Measurements from ENCODE around the gene ACSS1. TPM values are rescaled to one million over a fixed set of nuclear protein-coding genes. Genes with fewer than 3 reads are reported as not detected.
A peak's percentile ranks its signal among the peaks of the same experiment; 100 is the strongest.

Gene ACSS1
- total RNA-seq, 5 donors from 2014 or later (not counting 1 experiment from before 2014, with no cell fraction given): 39.1 to 59.6 (median 57.7) TPM

DNA sequence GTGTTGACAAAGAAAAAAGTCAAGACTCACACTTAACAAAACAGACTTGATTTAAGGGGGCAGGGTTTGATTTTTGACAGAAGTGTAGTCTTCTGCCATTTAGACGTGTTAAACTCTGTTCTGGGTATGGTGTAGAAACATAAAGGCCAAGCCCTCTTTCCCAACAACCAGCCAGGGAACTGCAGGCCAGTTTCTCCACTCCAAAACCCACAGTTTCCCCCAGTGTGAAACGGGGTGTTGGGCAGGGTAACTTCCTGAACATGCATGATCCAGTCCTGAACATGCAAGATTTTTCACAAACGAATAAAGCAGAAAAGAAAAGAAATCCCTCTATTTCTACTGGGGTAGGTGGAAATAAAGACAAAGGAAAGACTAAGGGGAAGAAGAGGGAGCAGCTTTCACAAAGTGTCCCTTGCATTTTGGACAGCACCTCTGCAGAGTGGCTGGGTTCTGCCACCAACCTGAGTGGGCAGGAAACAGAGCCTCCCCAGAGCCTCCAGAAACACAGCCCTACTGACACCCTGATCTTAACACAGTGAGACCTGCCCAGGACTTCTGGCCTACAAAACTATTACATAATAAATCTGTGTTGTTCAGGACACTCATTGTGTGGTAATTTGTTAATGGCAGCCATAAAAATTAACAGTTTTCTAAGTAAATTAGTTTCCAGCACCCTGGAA lies 72.8 kb downstream of the ACSS1 start:
- Histone ChIP-seq H3K27me3 (replicated peaks in 1 of 2; ENCODE audit: control insufficient read depth in 2 of 2, extremely low read depth in 1 of 2, insufficient read depth in 2 of 2, low read length in 1 of 2) (no peaks in the 10 kb centered on the region), H3K4me1 (ENCODE audit: control insufficient read depth in 1 of 2, extremely low read depth in 1 of 2, insufficient read depth in 2 of 2, low read length in 2 of 2) (peaks cover 0 to 68% of the 10 kb centered on the region in 2 experiments), H3K9me3 (no peaks in the 10 kb centered on the region), H3K36me3 (ENCODE audit: control insufficient read depth in 2 of 2, extremely low read depth in 1 of 2, insufficient read depth in 1 of 2, low read length in 1 of 2) (peaks cover 8 to 39% of the 10 kb centered on the region in 2 donors), H3K27ac (ENCODE audit: low read length) (no peak overlapping the region), H3K4me3 (ENCODE audit: control insufficient read depth in 1 of 2, extremely low read depth in 1 of 2, low read length in 1 of 2) (no peak overlapping the region)
- ChIA-PET CTCF (no interaction called here), POLR2A (interaction anchor here in 1 of 2 donors (1.8 kb wide), 1 partner anchor 31 kb away, joined by 3 read pairs; no protein-coding TSS in a partner anchor)
- Mint-ChIP-seq H3K27me3 (no peaks in the 10 kb centered on the region), H3K9me3 (no peaks in the 10 kb centered on the region), H3K4me1 (peaks cover 61 to 84% (median 80%) of the 10 kb centered on the region in 3 donors), H3K27ac (no peak overlapping the region), H3K36me3 (peaks cover 57% of the 10 kb centered on the region), H3K4me3 (peak overlapping the region in 1 of 3 donors; percentile 35)
- DNase-seq: peak in 1 of 35 experiments; percentile 18
- ATAC-seq (replicated peaks in 1 of 4): peak in 1 of 4 experiments; percentile 52
- WGBS (ENCODE audit: insufficient coverage): no CpG with 5 or more reads among the region's 3 CpGs

DNA sequence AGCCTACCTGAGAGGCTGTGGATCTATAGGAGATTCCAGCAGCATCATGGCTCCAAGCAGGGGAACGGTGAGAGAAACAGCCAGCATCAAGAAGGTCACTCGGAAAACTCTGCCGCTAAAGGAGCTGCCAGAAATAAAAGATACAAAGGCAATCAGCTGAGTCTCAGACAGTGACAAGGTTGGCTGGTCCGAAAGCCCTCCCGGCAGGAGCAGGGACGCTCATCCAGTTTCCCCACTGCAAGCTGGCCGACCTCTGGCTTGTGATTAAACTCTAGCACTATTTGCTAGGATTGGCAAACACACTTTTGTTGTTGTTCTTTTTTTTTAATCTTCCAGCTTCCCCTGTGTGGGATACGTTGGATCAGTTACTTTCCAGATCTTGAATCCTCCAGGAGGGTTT lies 74.0 kb downstream of the ACSS1 start:
- ChIA-PET CTCF (interaction anchor here in 1 of 2 donors (0.6 to 0.7 kb wide), 2 partner anchors 12 to 53 kb away, joined by 3 to 8 read pairs; no protein-coding TSS in a partner anchor), POLR2A (interaction anchor here in 1 of 2 donors (1.4 kb wide), 1 partner anchor 23 kb away, joined by 7 read pairs; no protein-coding TSS in a partner anchor)
- DNase-seq: no peak
- Mint-ChIP-seq H3K27me3 (no peaks in the 10 kb centered on the region), H3K9me3 (no peaks in the 10 kb centered on the region), H3K36me3 (peaks cover 67% of the 10 kb centered on the region), H3K4me1 (peaks cover 63 to 83% (median 76%) of the 10 kb centered on the region in 3 donors), H3K27ac (no peak overlapping the region), H3K4me3 (no peak overlapping the region)
- ATAC-seq (replicated peaks in 1 of 4): no peak
- Histone ChIP-seq H3K4me1 (ENCODE audit: control insufficient read depth in 1 of 2, extremely low read depth in 1 of 2, insufficient read depth in 2 of 2, low read length in 2 of 2) (peaks cover 0 to 75% of the 10 kb centered on the region in 2 experiments), H3K27me3 (replicated peaks in 1 of 2; ENCODE audit: control insufficient read depth in 2 of 2, extremely low read depth in 1 of 2, insufficient read depth in 2 of 2, low read length in 1 of 2) (no peaks in the 10 kb centered on the region), H3K27ac (ENCODE audit: low read length) (no peak overlapping the region), H3K36me3 (ENCODE audit: control insufficient read depth in 2 of 2, extremely low read depth in 1 of 2, insufficient read depth in 1 of 2, low read length in 1 of 2) (peaks cover 8 to 45% of the 10 kb centered on the region in 2 donors), H3K4me3 (ENCODE audit: control insufficient read depth in 1 of 2, extremely low read depth in 1 of 2, low read length in 1 of 2) (no peak overlapping the region), H3K9me3 (no peaks in the 10 kb centered on the region)
- WGBS (ENCODE audit: insufficient coverage): 99% methylated on average over 6 of the region's 8 CpGs

DNA sequence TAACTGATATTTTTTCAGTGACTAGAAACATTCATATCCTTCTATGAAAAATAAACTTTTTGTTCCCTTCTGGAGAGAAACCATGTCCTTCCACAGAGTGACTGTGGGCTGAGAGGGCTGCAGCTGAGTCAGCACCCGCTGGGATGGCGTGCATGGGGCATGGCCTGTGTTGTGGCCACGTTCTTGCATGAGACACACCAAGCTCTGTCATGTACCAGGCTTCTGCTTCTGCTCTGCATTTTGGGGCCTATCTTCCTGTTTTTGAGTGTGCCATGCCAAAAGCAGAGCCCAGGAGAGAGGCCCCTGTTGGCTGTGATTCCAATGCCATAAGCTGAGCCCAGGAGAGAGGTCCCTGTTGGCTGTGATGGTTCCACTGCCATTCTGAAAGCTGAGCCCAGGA lies 76.1 kb downstream of the ACSS1 start:
- Histone ChIP-seq H3K4me3 (ENCODE audit: control insufficient read depth in 1 of 2, extremely low read depth in 1 of 2, low read length in 1 of 2) (no peak overlapping the region), H3K9me3 (no peaks in the 10 kb centered on the region), H3K27ac (ENCODE audit: low read length) (no peak overlapping the region), H3K4me1 (ENCODE audit: control insufficient read depth in 1 of 2, extremely low read depth in 1 of 2, insufficient read depth in 2 of 2, low read length in 2 of 2) (peaks cover 0 to 59% of the 10 kb centered on the region in 2 experiments), H3K27me3 (replicated peaks in 1 of 2; ENCODE audit: control insufficient read depth in 2 of 2, extremely low read depth in 1 of 2, insufficient read depth in 2 of 2, low read length in 1 of 2) (no peaks in the 10 kb centered on the region), H3K36me3 (ENCODE audit: control insufficient read depth in 2 of 2, extremely low read depth in 1 of 2, insufficient read depth in 1 of 2, low read length in 1 of 2) (peaks cover 8 to 66% of the 10 kb centered on the region in 2 donors)
- peaks cover 0 to 3% (median under 1%) of the 10 kb centered on the region in 3 donors for H3K9me3 Mint-ChIP-seq
- DNase-seq: no peak
- no peak for ATAC-seq (replicated peaks in 1 of 4)
- WGBS (ENCODE audit: insufficient coverage): 41% methylated on average over 3 of the region's 3 CpGs
- POLR2A ChIA-PET: no interaction called here
- H3K4me1 Mint-ChIP-seq: peaks cover 48 to 66% (median 61%) of the 10 kb centered on the region in 3 donors
- H3K27ac Mint-ChIP-seq: peak overlapping the region in 1 of 2 donors; percentile 23
- CTCF ChIA-PET: no interaction called here
- H3K27me3 Mint-ChIP-seq: no peaks in the 10 kb centered on the region
- peaks cover 76% of the 10 kb centered on the region for H3K36me3 Mint-ChIP-seq
- H3K4me3 Mint-ChIP-seq: peak overlapping the region in 1 of 3 donors; percentile 4

DNA sequence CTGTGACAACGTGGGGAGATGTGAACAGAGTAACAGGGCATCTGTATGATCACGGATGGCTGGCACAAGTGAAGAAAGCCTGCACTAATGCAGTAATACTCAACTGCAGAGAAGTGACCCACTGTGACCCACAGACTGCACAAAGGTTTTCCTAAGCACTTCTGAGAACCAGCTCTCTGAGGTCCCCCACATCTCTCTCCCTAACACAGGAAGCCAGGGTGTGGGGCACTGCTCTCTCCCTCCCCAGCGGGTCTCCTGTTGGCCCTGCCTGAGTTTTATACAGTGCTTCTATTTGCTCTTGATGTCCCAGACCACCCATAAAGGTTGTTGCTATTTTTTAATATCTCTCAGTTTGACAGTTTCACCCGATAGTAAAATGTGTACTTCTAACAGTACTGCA lies 76.7 kb downstream of the ACSS1 start:
- H3K9me3 Mint-ChIP-seq: peaks cover 1 to 8% (median 6%) of the 10 kb centered on the region in 3 donors
- WGBS (ENCODE audit: insufficient coverage): 47% methylated on average over 2 of the region's 4 CpGs
- H3K4me3 Mint-ChIP-seq: peak overlapping the region in 1 of 3 donors; percentile 4
- Histone ChIP-seq H3K27ac (ENCODE audit: low read length) (peak overlapping the region; percentile 10), H3K4me1 (ENCODE audit: control insufficient read depth in 1 of 2, extremely low read depth in 1 of 2, insufficient read depth in 2 of 2, low read length in 2 of 2) (peaks cover 0 to 54% of the 10 kb centered on the region in 2 experiments), H3K9me3 (no peaks in the 10 kb centered on the region), H3K4me3 (ENCODE audit: control insufficient read depth in 1 of 2, extremely low read depth in 1 of 2, low read length in 1 of 2) (no peak overlapping the region), H3K36me3 (ENCODE audit: control insufficient read depth in 2 of 2, extremely low read depth in 1 of 2, insufficient read depth in 1 of 2, low read length in 1 of 2) (peaks cover 8 to 71% of the 10 kb centered on the region in 2 donors), H3K27me3 (replicated peaks in 1 of 2; ENCODE audit: control insufficient read depth in 2 of 2, extremely low read depth in 1 of 2, insufficient read depth in 2 of 2, low read length in 1 of 2) (no peaks in the 10 kb centered on the region)
- no peak for DNase-seq
- CTCF ChIA-PET: no interaction called here
- H3K27me3 Mint-ChIP-seq: no peaks in the 10 kb centered on the region
- H3K36me3 Mint-ChIP-seq: peaks cover 78% of the 10 kb centered on the region
- POLR2A ChIA-PET: no interaction called here
- ATAC-seq (replicated peaks in 1 of 4): peak in 1 of 4 experiments; percentile 12
- peak overlapping the region in 1 of 2 donors; percentile 23 for H3K27ac Mint-ChIP-seq
- H3K4me1 Mint-ChIP-seq: peaks cover 46 to 63% (median 56%) of the 10 kb centered on the region in 3 donors

DNA sequence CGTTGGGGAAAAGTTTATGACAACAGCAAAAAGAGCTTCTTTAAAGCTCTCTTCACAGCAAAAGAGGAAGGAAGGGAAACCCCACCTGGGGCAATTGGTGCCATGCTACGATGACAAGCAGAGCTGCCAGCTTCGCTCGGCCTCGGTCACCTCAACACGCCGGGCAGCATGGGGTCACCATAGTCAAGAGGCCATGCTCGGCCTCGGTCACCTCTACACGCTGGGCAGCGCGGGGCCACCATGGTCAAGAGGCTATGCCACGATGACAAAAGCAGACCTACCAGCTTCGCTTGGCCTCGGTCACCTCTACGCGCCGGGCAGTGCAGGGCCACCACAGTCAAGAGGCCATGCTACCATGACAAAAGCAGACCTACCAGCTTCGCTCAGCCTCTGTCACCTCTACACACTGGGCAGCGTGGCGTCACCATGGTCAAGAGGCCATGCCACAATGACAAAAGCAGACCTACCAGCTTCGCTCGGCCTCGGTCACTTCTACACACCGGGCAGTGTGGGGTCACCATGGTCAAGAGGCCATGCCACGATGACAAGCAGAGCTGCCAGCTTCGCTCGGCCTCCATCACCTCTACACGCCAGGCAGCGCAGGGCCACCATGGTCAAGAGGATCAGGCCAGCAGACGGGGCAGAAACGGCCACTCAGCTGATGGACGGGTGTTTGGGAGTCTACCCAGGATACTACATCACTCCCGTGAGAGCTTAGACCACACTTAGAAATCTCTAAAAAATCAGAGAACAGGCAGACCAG lies 77.5 kb downstream of the ACSS1 start:
- Histone ChIP-seq H3K27ac (ENCODE audit: low read length) (no peak overlapping the region), H3K36me3 (ENCODE audit: control insufficient read depth in 2 of 2, extremely low read depth in 1 of 2, insufficient read depth in 1 of 2, low read length in 1 of 2) (peaks cover 8 to 71% of the 10 kb centered on the region in 2 donors), H3K9me3 (no peaks in the 10 kb centered on the region), H3K4me3 (ENCODE audit: control insufficient read depth in 1 of 2, extremely low read depth in 1 of 2, low read length in 1 of 2) (no peak overlapping the region), H3K4me1 (ENCODE audit: control insufficient read depth in 1 of 2, extremely low read depth in 1 of 2, insufficient read depth in 2 of 2, low read length in 2 of 2) (peaks cover 0 to 46% of the 10 kb centered on the region in 2 experiments), H3K27me3 (replicated peaks in 1 of 2; ENCODE audit: control insufficient read depth in 2 of 2, extremely low read depth in 1 of 2, insufficient read depth in 2 of 2, low read length in 1 of 2) (no peaks in the 10 kb centered on the region)
- 92% methylated on average over 28 of the region's 34 CpGs for WGBS (ENCODE audit: insufficient coverage)
- no peak for ATAC-seq (replicated peaks in 1 of 4)
- Mint-ChIP-seq H3K4me3 (peak overlapping the region in 1 of 3 donors; percentile 12), H3K36me3 (peaks cover 84% of the 10 kb centered on the region), H3K9me3 (peaks cover 4 to 16% (median 11%) of the 10 kb centered on the region in 3 donors), H3K4me1 (peaks cover 42 to 60% (median 54%) of the 10 kb centered on the region in 3 donors), H3K27ac (no peak overlapping the region), H3K27me3 (no peaks in the 10 kb centered on the region)
- POLR2A ChIA-PET: interaction anchor here (0.6 to 0.8 kb wide), 2 partner anchors 26 to 32 kb away, joined by 3 read pairs; no protein-coding TSS in a partner anchor
- CTCF ChIA-PET: no interaction called here
- no peak for DNase-seq
